ENCODE measurements around the gene RBM20.

DNA sequence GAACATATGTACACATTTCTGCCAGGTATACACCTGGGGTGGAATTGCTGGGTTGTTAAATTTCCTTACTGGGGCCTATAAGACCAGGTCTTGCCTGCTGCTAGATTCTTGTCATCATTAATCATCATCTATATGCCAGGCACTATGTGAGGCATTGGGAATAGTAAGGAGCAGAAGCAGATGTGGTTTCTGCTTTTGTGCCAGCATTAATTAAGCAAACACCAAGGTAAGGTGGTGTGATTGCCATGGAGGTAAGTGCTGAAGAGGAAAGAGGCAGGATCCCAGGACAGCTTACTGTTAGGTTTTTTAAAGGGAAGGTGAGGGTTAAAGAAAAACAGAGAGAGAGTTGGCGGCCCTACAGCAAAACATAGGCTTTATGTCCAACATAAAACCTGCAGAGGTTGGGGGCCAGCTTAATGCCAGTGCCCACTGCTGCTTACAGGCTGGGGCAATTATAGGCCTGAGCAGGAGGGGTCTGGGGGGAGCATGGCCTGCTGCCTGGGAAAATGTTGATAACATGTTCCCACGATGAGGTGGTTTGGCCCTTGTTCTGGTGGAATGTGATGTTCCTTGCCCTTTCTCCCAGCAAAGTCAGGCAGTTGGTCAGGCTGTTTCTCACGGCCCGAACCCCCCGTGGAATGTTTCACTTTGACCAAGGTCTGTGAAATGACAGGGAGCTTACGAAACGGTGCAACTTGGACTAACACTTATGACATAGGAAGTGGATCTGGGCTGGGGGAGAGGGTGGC lies 93.9 kb downstream of the RBM20 start:
- TF ChIP-seq, protein P1, sequence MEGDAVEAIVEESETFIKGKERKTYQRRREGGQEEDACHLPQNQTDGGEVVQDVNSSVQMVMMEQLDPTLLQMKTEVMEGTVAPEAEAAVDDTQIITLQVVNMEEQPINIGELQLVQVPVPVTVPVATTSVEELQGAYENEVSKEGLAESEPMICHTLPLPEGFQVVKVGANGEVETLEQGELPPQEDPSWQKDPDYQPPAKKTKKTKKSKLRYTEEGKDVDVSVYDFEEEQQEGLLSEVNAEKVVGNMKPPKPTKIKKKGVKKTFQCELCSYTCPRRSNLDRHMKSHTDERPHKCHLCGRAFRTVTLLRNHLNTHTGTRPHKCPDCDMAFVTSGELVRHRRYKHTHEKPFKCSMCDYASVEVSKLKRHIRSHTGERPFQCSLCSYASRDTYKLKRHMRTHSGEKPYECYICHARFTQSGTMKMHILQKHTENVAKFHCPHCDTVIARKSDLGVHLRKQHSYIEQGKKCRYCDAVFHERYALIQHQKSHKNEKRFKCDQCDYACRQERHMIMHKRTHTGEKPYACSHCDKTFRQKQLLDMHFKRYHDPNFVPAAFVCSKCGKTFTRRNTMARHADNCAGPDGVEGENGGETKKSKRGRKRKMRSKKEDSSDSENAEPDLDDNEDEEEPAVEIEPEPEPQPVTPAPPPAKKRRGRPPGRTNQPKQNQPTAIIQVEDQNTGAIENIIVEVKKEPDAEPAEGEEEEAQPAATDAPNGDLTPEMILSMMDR (IDR thresholded peaks at IDR 0.05), result no peak
- TF ChIP-seq POLR2AphosphoS5 (IDR thresholded peaks at IDR 0.05) (no peak), EP300 (IDR thresholded peaks at IDR 0.05) (no peak)

Data from sigmoid colon (tissue), 4 donors.